HCEC 1CT (cell line): Measurements from ENCODE around the gene FBXW11.
"Not testable (repeated sequence)": the region's sequence is repeated elsewhere in the genome, so short reads cannot be mapped to it uniquely, and the experiment has no call there.

Experiments
- DNase-seq: peaks from one replicate; pipeline ENCODE4 v3.0.0-alpha.2; 2017

Gene FBXW11

GRCh38 chr5:171906703-171907590 lies 99.5 kb downstream of the FBXW11 start:
- DNase-seq = no peak

GRCh38 chr5:171906066-171906570 lies 100.3 kb downstream of the FBXW11 start:
- no peak for DNase-seq

GRCh38 chr5:171904886-171905285 lies 101.6 kb downstream of the FBXW11 start:
- DNase-seq = no peak

GRCh38 chr5:171901764-171902163 lies 104.7 kb downstream of the FBXW11 start:
- no peak for DNase-seq

- no peak for DNase-seq
These were observed 106.6 kb downstream of the FBXW11 start for GRCh38 chr5:171899792-171900191.

GRCh38 chr5:171898879-171899278 lies 107.6 kb downstream of the FBXW11 start:
- no peak for DNase-seq

GRCh38 chr5:171898386-171898785 lies 108.1 kb downstream of the FBXW11 start:
- peak; percentile 9 for DNase-seq

- no peak for DNase-seq
These were observed 109.2 kb downstream of the FBXW11 start for GRCh38 chr5:171897231-171897630.

- no peak for DNase-seq
These were observed 111.4 kb downstream of the FBXW11 start for GRCh38 chr5:171895081-171895480.

GRCh38 chr5:171893290-171893886 lies 113.0 kb downstream of the FBXW11 start:
- DNase-seq = peak; percentile 31

GRCh38 chr5:171891595-171891994 lies 114.8 kb downstream of the FBXW11 start:
- DNase-seq = no peak

GRCh38 chr5:171891150-171891549 lies 115.3 kb downstream of the FBXW11 start:
- DNase-seq = no peak

GRCh38 chr5:171888051-171888481 lies 118.4 kb downstream of the FBXW11 start:
- no peak for DNase-seq

GRCh38 chr5:171886037-171886436 lies 120.4 kb downstream of the FBXW11 start:
- DNase-seq = not testable (repeated sequence)

- no peak for DNase-seq
These were observed 124.3 kb downstream of the FBXW11 start for GRCh38 chr5:171882118-171882517.

GRCh38 chr5:171874234-171874633 lies 132.2 kb downstream of the FBXW11 start:
- peak; percentile 51 for DNase-seq

GRCh38 chr5:171872666-171873065 lies 133.8 kb downstream of the FBXW11 start:
- no peak for DNase-seq

GRCh38 chr5:171871711-171872110 lies 134.7 kb downstream of the FBXW11 start:
- no peak for DNase-seq

GRCh38 chr5:171869956-171870355 lies 136.5 kb downstream of the FBXW11 start:
- no peak for DNase-seq

GRCh38 chr5:171868236-171868635 lies 138.2 kb downstream of the FBXW11 start:
- no peak for DNase-seq

- DNase-seq = no peak
These were observed 138.7 kb downstream of the FBXW11 start for GRCh38 chr5:171867786-171868185.

- DNase-seq = no peak
These were observed 141.0 kb downstream of the FBXW11 start for GRCh38 chr5:171865471-171865870.

GRCh38 chr5:171863935-171864334 lies 142.5 kb downstream of the FBXW11 start:
- peak; percentile 48 for DNase-seq

- no peak for DNase-seq
These were observed 143.8 kb downstream of the FBXW11 start for GRCh38 chr5:171862624-171863023.
